Activated gamma-delta T cell treated with Interleukin-2 at 50 U/mL for 16 hours (primary cell): ENCODE data around the gene FGFR3.

Source experiments
- DNase-seq: peaks from one replicate; pipeline ENCODE4 v3.0.0-alpha.2; 2020

Gene FGFR3

GRCh38 chr4:1770791-1771231 lies 22.3 kb upstream of the FGFR3 start:
- DNase-seq, result no peak

GRCh38 chr4:1771555-1772305 lies 21.4 kb upstream of the FGFR3 start:
- DNase-seq, result no peak

- DNase-seq, result no peak
Observed at GRCh38 chr4:1772853-1773538, 20.1 kb upstream of the FGFR3 start.

GRCh38 chr4:1773754-1774153 lies 19.3 kb upstream of the FGFR3 start:
- DNase-seq, result no peak

GRCh38 chr4:1775731-1776500 lies 17.2 kb upstream of the FGFR3 start:
- no peak for DNase-seq

GRCh38 chr4:1776521-1777161 lies 16.5 kb upstream of the FGFR3 start:
- no peak for DNase-seq

GRCh38 chr4:1777822-1778641 lies 15.1 kb upstream of the FGFR3 start:
- DNase-seq, result no peak

GRCh38 chr4:1778642-1779392 lies 14.3 kb upstream of the FGFR3 start:
- DNase-seq, result no peak

GRCh38 chr4:1779588-1780382 lies 13.3 kb upstream of the FGFR3 start:
- no peak for DNase-seq

- no peak for DNase-seq
Observed at GRCh38 chr4:1780435-1780834, 12.7 kb upstream of the FGFR3 start.

GRCh38 chr4:1783015-1783414 lies 10.1 kb upstream of the FGFR3 start:
- no peak for DNase-seq

- no peak for DNase-seq
Observed at GRCh38 chr4:1783970-1784369, 9.1 kb upstream of the FGFR3 start.

GRCh38 chr4:1784395-1784788 lies 8.7 kb upstream of the FGFR3 start:
- DNase-seq, result no peak

- DNase-seq, result no peak
Observed at GRCh38 chr4:1784789-1785591, 8.1 kb upstream of the FGFR3 start.

GRCh38 chr4:1785592-1785991 lies 7.5 kb upstream of the FGFR3 start:
- DNase-seq, result no peak

GRCh38 chr4:1786544-1787362 lies 6.3 kb upstream of the FGFR3 start:
- DNase-seq, result no peak

GRCh38 chr4:1787411-1788077 lies 5.5 kb upstream of the FGFR3 start:
- no peak for DNase-seq

GRCh38 chr4:1788254-1788973 lies 4.7 kb upstream of the FGFR3 start:
- no peak for DNase-seq
